Endothelial cell of umbilical vein (primary cell): Measurements from ENCODE around the gene DNAJC7. TPM values are rescaled to one million over a fixed set of nuclear protein-coding genes. Genes with fewer than 3 reads are reported as not detected.

Experiments
- BruUV-seq: library from RNA; stranded (reverse); fragments of 400-500 nt; replicated peaks from 2 replicates; lab custom pipeline; 2021; lab: Mats Ljungman, UMichigan
- CTCF ChIA-PET: fragments of 300-600, 350-600 bp; sonication (Branson Sonifier 250); formaldehyde crosslinking; loops from one replicate; lab custom pipeline; 2021; ENCODE audit warnings: antibody characterized with exemption, inconsistent platforms; lab: Charles Lee
- POLR2A ChIA-PET: fragments of 300-600, 350-600 bp; sonication (Branson Sonifier 250); formaldehyde crosslinking; loops from one replicate; lab custom pipeline; 2021; ENCODE audit warnings: antibody characterized with exemption, inconsistent platforms; lab: Charles Lee
- DNase-seq: peaks from one replicate; pipeline ENCODE4 v3.0.0-alpha.2; 2011; ENCODE audit warnings: low read depth, low spot score
- FAIRE-seq: peaks from 2 replicates; lab custom pipeline; 2011; peaks lifted over from hg19 to GRCh38; lab: Jason Lieb, UNC
- H2AFZ ChIP-seq: 2 replicates; pipeline ENCODE4 v1.6.0; 2012; ENCODE audit warnings: low read depth, low read length, control low read depth, inconsistent platforms
- H3K27ac ChIP-seq: 2 replicates; pipeline ENCODE4 v1.5.1; 2011; ENCODE audit warnings: low read depth, mild to moderate bottlenecking, control low read depth, low read length, moderate library complexity; ENCODE audit not compliant: insufficient read depth
- H3K27me3 ChIP-seq, 2 experiments: 2 replicates each; pipeline versions ENCODE4 v1.6.0 to v1.6.1; 2011; ENCODE audit warnings: low read length in 2 of 2, mixed read lengths in 1 of 2; ENCODE audit not compliant: control insufficient read depth in 2 of 2, insufficient read depth in 2 of 2
- H3K36me3 ChIP-seq, 2 experiments: 2 replicates in 1 of 2; 3 replicates in 1 of 2; pipeline ENCODE4 v1.5.1; 2011; ENCODE audit warnings: low read length in 2 of 2, mild to moderate bottlenecking in 1 of 2, moderate library complexity in 1 of 2; ENCODE audit not compliant: control insufficient read depth in 2 of 2, insufficient read depth in 2 of 2; ENCODE audit errors: extremely low read depth in 1 of 2
- H3K4me1 ChIP-seq: 3 replicates; pipeline ENCODE4 v1.5.1; 2011; ENCODE audit warnings: mild to moderate bottlenecking, low read length; ENCODE audit not compliant: control insufficient read depth, insufficient read depth; ENCODE audit errors: extremely low read depth
- H3K4me2 ChIP-seq: 2 replicates; pipeline ENCODE4 v1.6.1; 2011; ENCODE audit warnings: low read length, control low read depth, mixed read lengths; ENCODE audit not compliant: insufficient read depth
- H3K4me3 ChIP-seq, 3 experiments: fragments of 200-600 bp in 1 of 3; sonication (generic), shearing (Covaris generic) in 1 of 3; replicated peaks in 1 of 3; 2 replicates each; pipeline ENCODE4 v1.5.1; 2011 to 2016; ENCODE audit warnings: control low read depth in 3 of 3, low read length in 3 of 3, mild to moderate bottlenecking in 2 of 3, inconsistent platforms in 1 of 3, low read depth in 1 of 3, moderate library complexity in 1 of 3; ENCODE audit not compliant: insufficient read depth in 1 of 3
- H3K79me2 ChIP-seq: 2 replicates; pipeline ENCODE4 v1.6.0; 2012; ENCODE audit warnings: low read length, inconsistent platforms; ENCODE audit not compliant: control insufficient read depth, insufficient read depth
- H3K9ac ChIP-seq: replicated peaks from 2 replicates; pipeline ENCODE3; 2011; ENCODE audit warnings: low read length, control low read depth; ENCODE audit not compliant: insufficient read depth; ENCODE audit errors: extremely low read depth
- H3K9me1 ChIP-seq: replicated peaks from 3 replicates; pipeline ENCODE4 v1.6.0; 2011; ENCODE audit warnings: mild to moderate bottlenecking, low read length; ENCODE audit not compliant: control insufficient read depth, insufficient read depth; ENCODE audit errors: extremely low read depth
- H3K9me3 ChIP-seq: replicated peaks from 2 replicates; pipeline ENCODE4 v1.5.1; 2012; ENCODE audit warnings: low read length, inconsistent platforms; ENCODE audit not compliant: control insufficient read depth, insufficient read depth
- H4K20me1 ChIP-seq: replicated peaks from 2 replicates; pipeline ENCODE3; 2011; ENCODE audit warnings: mild to moderate bottlenecking, low read length; ENCODE audit not compliant: control insufficient read depth, insufficient read depth; ENCODE audit errors: extremely low read depth
- EZH2 ChIP-seq: IDR thresholded peaks from 2 replicates; pipeline ENCODE4 v1.6.1; 2012; ENCODE audit warnings: borderline replicate concordance, low read depth, mild to moderate bottlenecking, moderate library complexity, low read length, inconsistent platforms; ENCODE audit not compliant: severe bottlenecking
- FOS ChIP-seq: IDR thresholded peaks from 2 replicates; pipeline ENCODE4 v1.6.1; 2011; ENCODE audit warnings: mild to moderate bottlenecking, low read length, moderate library complexity, borderline replicate concordance; ENCODE audit not compliant: insufficient read depth
- JUN ChIP-seq: IDR thresholded peaks from 2 replicates; pipeline ENCODE4 v1.6.1; 2011; ENCODE audit warnings: borderline replicate concordance, low read depth; ENCODE audit not compliant: insufficient read length, insufficient read depth
- MYC ChIP-seq: IDR thresholded peaks from one replicate; pipeline ENCODE4 v1.6.1; 2011; ENCODE audit warnings: mild to moderate bottlenecking, low read depth, low read length
- dilution Hi-C: fragments of 300-500 bp; cut with MboI; formaldehyde crosslinking; loops from one replicate; pipeline ENCODE4 v1.15.0; 2019; ENCODE audit warnings: low sequenced_read_pairs; ENCODE audit not compliant: extremely low pct_ligation_motif_present
- intact Hi-C: fragments of 100-400 bp; cut with micrococcal nuclease; formaldehyde crosslinking; loops from one replicate; pipeline ENCODE4 v1.10.0; 2022
- polyA plus RNA-seq, 4 experiments: library from polyadenylated mRNA; depleted of rRNA in 3 of 4; stranded (reverse) in 3 of 4; unstranded in 1 of 4; fragments of >200 nt; gene quantifications; 2 replicates each; pipeline versions ENCODE4 v1.2.1 to v1.2.3, GENCODE V29; 2011 to 2012; ENCODE audit warnings: missing spikeins in 1 of 4
- total RNA-seq: library from RNA; stranded (reverse); gene quantifications from 2 replicates; pipeline ENCODE4 v1.2.3, GENCODE V29; 2021
- TF ChIP-seq, protein P1 (sequence below), 2 donors: IDR thresholded peaks; 1 replicate in 1 of 2; 2 replicates in 1 of 2; pipeline ENCODE4 v1.5.1; 2011; ENCODE audit warnings: low read length in 2 of 2, mild to moderate bottlenecking in 2 of 2, moderate library complexity in 2 of 2, control low read depth in 1 of 2, inconsistent platforms in 1 of 2, low read depth in 1 of 2; ENCODE audit not compliant: insufficient read depth in 1 of 2; ENCODE audit errors: extremely low read depth in 1 of 2
- TF ChIP-seq, protein P2 (sequence below): IDR thresholded peaks from 2 replicates; pipeline ENCODE4 v1.6.1; 2011; ENCODE audit not compliant: insufficient read depth, insufficient read length

DNAJC7 gene
- total and polyA plus RNA-seq, 2 donors (not counting 3 experiments of a cell fraction or from before 2014, with no cell fraction given) = 19.8 to 111 TPM

DNA sequence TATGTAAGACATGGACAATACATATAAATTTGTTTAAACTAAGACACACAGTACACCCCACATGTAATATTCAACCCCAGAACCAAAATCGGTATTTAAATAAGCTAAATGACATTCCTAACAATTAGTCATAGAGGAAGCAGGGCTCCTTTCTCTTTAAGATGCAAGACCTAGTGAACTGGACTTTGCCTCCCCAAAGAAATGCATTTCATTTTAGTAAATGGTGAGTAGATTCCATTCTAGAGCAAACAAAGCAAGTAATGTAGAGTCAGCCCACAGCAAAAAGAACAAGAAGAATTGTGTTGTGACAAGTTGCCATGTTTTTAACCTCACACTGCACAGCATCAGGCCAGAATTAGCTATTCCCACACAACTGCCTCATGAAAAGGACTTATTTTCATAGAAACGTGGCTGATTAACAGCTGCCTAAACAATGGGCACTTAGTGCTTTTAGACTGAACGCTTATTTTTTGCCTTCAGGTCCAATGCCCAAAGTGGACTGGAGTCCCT, 14.4 kb downstream of the DNAJC7 start:
- no TSS peak for BruUV-seq
- intact Hi-C loops (no loop called here), dilution Hi-C loops (no loop called here)
- FAIRE-seq (peak; percentile 69), DNase-seq (peak; percentile 17)
- H3K9me3 ChIP-seq = no peaks in the 10 kb centered on the region
- peak overlapping the region; percentile 26 for H3K4me2 ChIP-seq
- H3K36me3 ChIP-seq = peaks cover 11 to 20% of the 10 kb centered on the region in 2 experiments
- H3K27me3 ChIP-seq = no peaks in the 10 kb centered on the region
- peaks cover 11% of the 10 kb centered on the region for H4K20me1 ChIP-seq
- H3K4me3 ChIP-seq = no peak overlapping the region
- no peak overlapping the region for H3K9ac ChIP-seq
- CTCF ChIA-PET = interaction anchor here (0.9 to 3.2 kb wide), 6 partner anchors 14 to 98 kb away, joined by 3 to 13 read pairs (median 6); partner anchors contain the start of gene NKIRAS2
- H3K79me2 ChIP-seq = peaks cover 71% of the 10 kb centered on the region
- peaks cover 16% of the 10 kb centered on the region for H3K4me1 ChIP-seq
- TF ChIP-seq FOS = peak; percentile 8
- no peak for TF ChIP-seq MYC
- H3K27ac ChIP-seq = peak overlapping the region; percentile 4
- no peaks in the 10 kb centered on the region for H3K9me1 ChIP-seq
- H2AFZ ChIP-seq = no peak overlapping the region
- POLR2A ChIA-PET = no interaction called here

DNA sequence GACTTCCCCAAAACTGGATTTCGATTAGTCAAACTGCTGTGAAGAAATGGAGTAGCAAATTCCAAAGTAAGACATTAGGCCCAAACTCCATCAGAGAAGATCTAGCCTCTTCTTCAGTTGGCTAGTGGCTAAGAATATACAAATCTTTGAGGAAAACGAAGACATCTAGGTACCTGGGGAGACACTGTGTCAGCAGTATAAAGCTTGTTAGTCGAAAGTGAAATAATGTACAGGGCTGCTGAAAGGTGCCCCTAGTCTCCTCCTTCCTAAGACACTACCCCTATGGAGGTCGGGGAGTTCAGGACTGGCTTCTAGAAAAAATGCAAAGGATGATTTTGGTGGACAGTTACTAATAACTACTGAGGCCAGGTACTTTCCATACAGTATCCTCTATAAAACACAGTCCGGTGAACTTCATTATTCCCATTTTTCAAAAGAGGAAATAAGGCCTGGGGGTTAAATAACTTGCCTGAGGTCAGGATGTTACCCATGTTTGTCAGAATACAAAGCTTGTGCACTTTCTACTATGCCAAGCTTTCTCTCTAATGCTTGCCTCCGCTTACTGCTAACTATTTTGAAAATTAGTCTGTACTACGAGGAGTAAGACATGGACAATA, 15.0 kb downstream of the DNAJC7 start:
- H2AFZ ChIP-seq = no peak overlapping the region
- peaks cover 16% of the 10 kb centered on the region for H3K4me1 ChIP-seq
- H3K4me3 ChIP-seq = no peak overlapping the region
- TF ChIP-seq, protein P1, sequence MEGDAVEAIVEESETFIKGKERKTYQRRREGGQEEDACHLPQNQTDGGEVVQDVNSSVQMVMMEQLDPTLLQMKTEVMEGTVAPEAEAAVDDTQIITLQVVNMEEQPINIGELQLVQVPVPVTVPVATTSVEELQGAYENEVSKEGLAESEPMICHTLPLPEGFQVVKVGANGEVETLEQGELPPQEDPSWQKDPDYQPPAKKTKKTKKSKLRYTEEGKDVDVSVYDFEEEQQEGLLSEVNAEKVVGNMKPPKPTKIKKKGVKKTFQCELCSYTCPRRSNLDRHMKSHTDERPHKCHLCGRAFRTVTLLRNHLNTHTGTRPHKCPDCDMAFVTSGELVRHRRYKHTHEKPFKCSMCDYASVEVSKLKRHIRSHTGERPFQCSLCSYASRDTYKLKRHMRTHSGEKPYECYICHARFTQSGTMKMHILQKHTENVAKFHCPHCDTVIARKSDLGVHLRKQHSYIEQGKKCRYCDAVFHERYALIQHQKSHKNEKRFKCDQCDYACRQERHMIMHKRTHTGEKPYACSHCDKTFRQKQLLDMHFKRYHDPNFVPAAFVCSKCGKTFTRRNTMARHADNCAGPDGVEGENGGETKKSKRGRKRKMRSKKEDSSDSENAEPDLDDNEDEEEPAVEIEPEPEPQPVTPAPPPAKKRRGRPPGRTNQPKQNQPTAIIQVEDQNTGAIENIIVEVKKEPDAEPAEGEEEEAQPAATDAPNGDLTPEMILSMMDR (IDR thresholded peaks at IDR 0.05; ENCODE audit: extremely low read depth in 1 of 2, insufficient read depth in 1 of 2, low read depth in 1 of 2, low read length in 2 of 2) = no peak
- TF ChIP-seq MYC = no peak
- no peak for TF ChIP-seq EZH2
- TF ChIP-seq FOS = no peak
- no peak for TF ChIP-seq JUN
- TF ChIP-seq, protein P2, sequence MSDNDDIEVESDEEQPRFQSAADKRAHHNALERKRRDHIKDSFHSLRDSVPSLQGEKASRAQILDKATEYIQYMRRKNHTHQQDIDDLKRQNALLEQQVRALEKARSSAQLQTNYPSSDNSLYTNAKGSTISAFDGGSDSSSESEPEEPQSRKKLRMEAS = no peak
- peaks cover 11% of the 10 kb centered on the region for H4K20me1 ChIP-seq
- no peak for DNase-seq
- H3K9ac ChIP-seq = no peak overlapping the region
- intact Hi-C loops (no loop called here), dilution Hi-C loops (no loop called here)
- FAIRE-seq = no peak
- peak overlapping the region; percentile 4 for H3K27ac ChIP-seq
- no TSS peak for BruUV-seq
- H3K79me2 ChIP-seq = peaks cover 66% of the 10 kb centered on the region
- H3K9me3 ChIP-seq = no peaks in the 10 kb centered on the region
- H3K9me1 ChIP-seq = no peaks in the 10 kb centered on the region
- no peaks in the 10 kb centered on the region for H3K27me3 ChIP-seq
- CTCF ChIA-PET = interaction anchor here (0.9 to 3.2 kb wide), 6 partner anchors 14 to 99 kb away, joined by 3 to 13 read pairs (median 6); partner anchors contain the start of gene NKIRAS2
- H3K36me3 ChIP-seq = peaks cover 11 to 25% of the 10 kb centered on the region in 2 experiments
- POLR2A ChIA-PET = no interaction called here
- H3K4me2 ChIP-seq = peak overlapping the region; percentile 1
